Loucy (cell line): ENCODE data around the gene TOB1.

Experiments
- H2AFZ ChIP-seq: fragments of 200-600 bp; sonication (generic); 2 replicates; pipeline ENCODE4 v1.6.0; 2016; ENCODE audit warnings: antibody characterized with exemption, mild to moderate bottlenecking, low read length, moderate library complexity
- H3F3A ChIP-seq: fragments of 200-600 bp; 2 replicates; pipeline ENCODE4 v1.6.0; 2016; ENCODE audit warnings: antibody characterized with exemption, low read depth, mild to moderate bottlenecking
- H3K27me3 ChIP-seq: fragments of 200-600 bp; sonication (generic); 2 replicates; pipeline ENCODE4 v1.6.1; 2014; ENCODE audit warnings: low read length, mild to moderate bottlenecking; ENCODE audit not compliant: insufficient read depth, poor library complexity, severe bottlenecking
- H3K36me3 ChIP-seq: fragments of 200-600 bp; sonication (generic); 2 replicates; pipeline ENCODE4 v1.6.1; 2016; ENCODE audit warnings: low read length; ENCODE audit not compliant: insufficient read depth
- H3K4me1 ChIP-seq: fragments of 200-600 bp; sonication (generic); 2 replicates; pipeline ENCODE4 v1.5.1; 2014; ENCODE audit warnings: low read length, mild to moderate bottlenecking; ENCODE audit not compliant: insufficient read depth, poor library complexity, severe bottlenecking
- H3K4me2 ChIP-seq: fragments of 200-600 bp; sonication (generic); 2 replicates; pipeline ENCODE4 v1.6.0; 2014; ENCODE audit warnings: antibody characterized with exemption, low read length, low read depth, mild to moderate bottlenecking; ENCODE audit not compliant: poor library complexity, severe bottlenecking
- H3K4me3 ChIP-seq: fragments of 200-600 bp; sonication (generic); 2 replicates; pipeline ENCODE4 v1.5.1; 2014; ENCODE audit warnings: low read length, mild to moderate bottlenecking, mixed read lengths; ENCODE audit not compliant: poor library complexity, severe bottlenecking
- H3K79me2 ChIP-seq: fragments of 200-600 bp; sonication (generic); 2 replicates; pipeline ENCODE4 v1.6.1; 2014; ENCODE audit warnings: low read length; ENCODE audit not compliant: insufficient read depth
- H3K9ac ChIP-seq: fragments of 200-600 bp; sonication (generic); 2 replicates; pipeline ENCODE4 v1.6.0; 2014; ENCODE audit warnings: mild to moderate bottlenecking, low read depth, low read length, moderate library complexity; ENCODE audit not compliant: poor library complexity, severe bottlenecking
- H3K9me2 ChIP-seq: fragments of 200-600 bp; sonication (generic); replicated peaks from 2 replicates; pipeline ENCODE4 v1.6.1; 2016; ENCODE audit warnings: low read depth, low read length, mixed read lengths
- H3K9me3 ChIP-seq: fragments of 200-600 bp; sonication (generic); 2 replicates; pipeline ENCODE4 v1.6.1; 2014; ENCODE audit warnings: mild to moderate bottlenecking, antibody characterized with exemption, low read length, low read depth; ENCODE audit not compliant: insufficient read depth
- H4K20me1 ChIP-seq: fragments of 200-600 bp; sonication (generic); 2 replicates; pipeline ENCODE4 v1.6.0; 2014; ENCODE audit warnings: antibody characterized with exemption, low read length, mild to moderate bottlenecking; ENCODE audit not compliant: insufficient read depth, poor library complexity, severe bottlenecking
- CTCF ChIP-seq: fragments of 200-600 bp; sonication (generic); conservative IDR thresholded peaks from 2 replicates; pipeline ENCODE4 v1.5.1; 2014; ENCODE audit warnings: mild to moderate bottlenecking, antibody characterized with exemption, low read length
- EZH2phosphoT487 ChIP-seq: fragments of 200-600 bp; IDR thresholded peaks from 2 replicates; pipeline ENCODE4 v1.6.1; 2018; ENCODE audit warnings: antibody characterized with exemption, mild to moderate bottlenecking, moderate library complexity, borderline replicate concordance

The TOB1 gene

GRCh38 chr17:50872710-50873424 lies 6.7 kb upstream of the TOB1 start:
- no peak overlapping the region for H3K9ac ChIP-seq
- H3F3A ChIP-seq: 0 out of 2 replicates have a peak, but pooled peaks cover 5% of the 10 kb centered on the region
- no peaks in the 10 kb centered on the region for H3K36me3 ChIP-seq
- H3K79me2 ChIP-seq: no peaks in the 10 kb centered on the region
- TF ChIP-seq EZH2phosphoT487 (no peak), CTCF (no peak)
- H3K4me2 ChIP-seq: peak overlapping the region; percentile 22
- H3K4me1 ChIP-seq: peaks cover 29% of the 10 kb centered on the region
- no peaks in the 10 kb centered on the region for H3K9me3 ChIP-seq
- no peaks in the 10 kb centered on the region for H3K9me2 ChIP-seq
- no peak overlapping the region for H3K4me3 ChIP-seq
- H4K20me1 ChIP-seq: peaks cover 3% of the 10 kb centered on the region
- peaks cover 67% of the 10 kb centered on the region for H3K27me3 ChIP-seq
- H2AFZ ChIP-seq: no peak overlapping the region

GRCh38 chr17:50871898-50872297 lies 5.7 kb upstream of the TOB1 start:
- H3K9me3 ChIP-seq: no peaks in the 10 kb centered on the region
- peaks cover 62% of the 10 kb centered on the region for H3K27me3 ChIP-seq
- no peaks in the 10 kb centered on the region for H3K79me2 ChIP-seq
- TF ChIP-seq EZH2phosphoT487 (no peak), CTCF (no peak)
- no peak overlapping the region for H3K9ac ChIP-seq
- no peaks in the 10 kb centered on the region for H3K9me2 ChIP-seq
- no peaks in the 10 kb centered on the region for H3K36me3 ChIP-seq
- peak overlapping the region; percentile 29 for H3K4me2 ChIP-seq
- H3K4me3 ChIP-seq: no peak overlapping the region
- H3F3A ChIP-seq: 0 out of 2 replicates have a peak, but pooled peaks cover 5% of the 10 kb centered on the region
- H4K20me1 ChIP-seq: peaks cover 3% of the 10 kb centered on the region
- no peak overlapping the region for H2AFZ ChIP-seq
- H3K4me1 ChIP-seq: peaks cover 29% of the 10 kb centered on the region

GRCh38 chr17:50871364-50871763 lies 5.2 kb upstream of the TOB1 start:
- Histone ChIP-seq H4K20me1 (peaks cover 3% of the 10 kb centered on the region), H3K27me3 (peaks cover 56% of the 10 kb centered on the region), H3K36me3 (no peaks in the 10 kb centered on the region), H3K9ac (no peak overlapping the region), H3K79me2 (no peaks in the 10 kb centered on the region), H3K4me3 (no peak overlapping the region), H2AFZ (no peak overlapping the region), H3K9me2 (no peaks in the 10 kb centered on the region), H3F3A (0 out of 2 replicates have a peak, but pooled peaks cover 5% of the 10 kb centered on the region), H3K4me1 (peaks cover 29% of the 10 kb centered on the region), H3K4me2 (peak overlapping the region; percentile 29), H3K9me3 (no peaks in the 10 kb centered on the region)
- no peak for TF ChIP-seq CTCF
- TF ChIP-seq EZH2phosphoT487: peak; percentile 70
